HG02938 (cell line): ENCODE data around the gene SPATA13.
"Not testable (repeated sequence)": the region's sequence is repeated elsewhere in the genome, so short reads cannot be mapped to it uniquely, and the experiment has no call there.

Source experiments
- ATAC-seq: cut with Tn5 transposase; IDR thresholded peaks from one replicate; pipeline ENCODE4 v1.9.1; 2021; ENCODE audit warnings: mild to moderate bottlenecking, moderate library complexity; ENCODE audit not compliant: unreplicated experiment

SPATA13 gene

GRCh38 chr13:24349778-24350664, 189.5 kb downstream of the SPATA13 start:
- not testable (repeated sequence) for ATAC-seq

DNA sequence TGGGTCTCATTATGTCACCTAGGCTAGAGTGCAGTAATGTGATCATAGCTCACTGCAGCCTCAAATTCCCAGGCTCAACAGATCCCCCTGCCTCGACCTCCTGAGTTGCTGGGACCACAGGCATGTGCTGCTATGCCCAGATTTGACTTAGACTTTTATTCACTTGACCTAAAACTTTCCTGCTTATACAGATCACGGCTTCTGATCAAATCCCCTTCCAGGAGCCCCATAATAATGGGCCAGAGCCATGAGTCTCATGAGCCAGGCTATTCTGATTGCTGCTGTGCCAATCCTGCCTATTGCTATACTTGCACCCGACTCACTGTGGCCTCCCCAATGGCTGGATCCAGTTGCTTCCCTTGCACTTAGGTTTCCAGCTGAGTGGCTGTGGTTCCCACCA, 190.9 kb downstream of the SPATA13 start:
- ATAC-seq: no peak

DNA sequence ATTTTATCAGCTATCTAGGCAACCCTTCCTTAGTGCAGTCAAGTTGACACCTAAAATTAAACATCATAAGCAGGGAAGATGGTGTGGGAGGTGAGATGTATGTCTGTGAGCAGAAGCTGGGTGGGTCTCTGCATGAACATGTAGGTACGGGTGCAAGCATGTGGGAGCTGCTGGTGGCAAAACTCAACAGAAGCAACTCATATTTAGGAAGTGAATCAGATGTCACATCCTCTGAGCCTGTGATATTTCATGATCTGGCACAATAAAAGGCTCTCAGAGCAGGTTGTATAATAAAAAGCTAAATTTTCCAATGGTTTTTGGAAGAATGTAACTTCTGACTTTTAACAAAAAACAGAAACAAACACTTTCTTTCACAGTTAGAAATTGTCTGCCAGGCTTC, 193.2 kb downstream of the SPATA13 start:
- ATAC-seq: no peak

DNA sequence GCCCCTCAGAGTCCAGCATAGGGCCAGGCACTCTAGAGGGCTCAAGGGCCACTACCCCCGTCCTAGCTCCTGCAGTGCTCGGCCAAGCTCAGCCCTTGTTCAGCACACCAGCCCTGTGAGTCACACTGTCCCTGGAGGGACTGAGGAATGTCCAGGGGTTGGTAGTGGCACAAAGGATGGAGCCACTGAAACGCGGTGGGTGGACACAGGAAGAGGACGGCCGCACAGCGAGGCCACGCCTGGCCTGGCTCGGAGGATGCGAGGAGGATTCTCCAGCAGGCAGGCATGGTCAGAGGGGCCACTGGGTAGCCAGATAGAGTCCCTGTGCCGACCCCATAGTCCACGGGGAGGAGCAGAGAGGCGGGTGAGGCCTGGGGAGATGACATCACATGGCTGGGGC, 194.6 kb downstream of the SPATA13 start:
- ATAC-seq: no peak

DNA sequence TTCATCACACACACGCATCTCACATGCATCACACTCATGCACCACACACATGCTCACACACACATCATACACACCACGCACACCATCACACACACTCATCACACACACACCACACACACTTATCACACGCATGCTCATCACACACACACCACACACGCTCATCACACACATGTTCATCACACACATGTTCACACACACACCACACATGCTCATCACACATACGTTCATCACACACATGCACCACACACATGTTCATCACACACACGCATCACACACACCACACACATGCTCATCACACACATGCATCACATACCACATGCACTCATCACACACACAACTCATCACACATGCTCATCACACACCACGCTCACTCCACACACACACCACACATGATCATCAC, 195.8 kb downstream of the SPATA13 start:
- ATAC-seq: no peak
